ENCODE data around the gene MICB.
"Not testable (repeated sequence)": the region's sequence is repeated elsewhere in the genome, so short reads cannot be mapped to it uniquely, and the experiment has no call there.

Gene MICB

DNA sequence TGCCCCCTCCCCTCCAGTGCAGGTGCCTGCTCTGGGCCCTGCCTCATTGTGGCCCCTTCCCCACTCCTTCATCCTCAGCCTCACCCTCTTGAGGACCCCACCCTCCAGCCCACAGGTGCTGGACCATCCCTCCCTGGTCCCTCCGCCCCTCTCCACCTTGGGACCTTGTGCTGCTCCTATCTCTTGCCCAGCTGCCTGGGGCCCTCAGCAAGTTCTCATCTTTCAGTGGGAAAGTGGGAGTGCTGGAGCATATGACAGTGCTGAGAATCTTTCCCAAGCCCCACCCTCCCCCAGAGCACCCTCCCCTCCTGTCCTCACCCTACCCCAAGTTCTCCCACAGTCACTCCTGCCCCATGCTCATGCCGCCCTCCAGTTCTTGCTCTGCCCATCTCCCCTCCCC is 1.7 kb downstream of the MICB start:
- not testable (repeated sequence) for DNase-seq

DNA sequence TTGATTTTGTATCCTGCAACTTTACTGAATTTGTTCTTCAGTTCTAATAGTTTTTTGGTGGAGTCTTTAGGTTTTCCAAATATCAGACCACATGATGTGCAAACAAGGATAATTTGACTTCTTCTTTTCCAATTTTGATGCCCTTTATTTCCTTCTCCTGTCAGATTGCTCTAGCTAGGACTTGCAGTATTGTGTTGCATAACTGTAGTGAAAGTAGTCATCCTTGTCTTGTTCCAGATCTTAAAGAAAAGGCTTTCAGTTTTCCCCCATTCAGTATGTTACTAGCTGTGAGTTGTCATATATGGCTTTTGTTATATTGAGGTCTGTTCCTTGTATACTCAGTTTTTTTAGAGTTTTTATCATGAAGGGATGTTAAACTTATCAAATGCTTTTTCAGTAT is 4.6 kb downstream of the MICB start:
- DNase-seq, result no peak

DNA sequence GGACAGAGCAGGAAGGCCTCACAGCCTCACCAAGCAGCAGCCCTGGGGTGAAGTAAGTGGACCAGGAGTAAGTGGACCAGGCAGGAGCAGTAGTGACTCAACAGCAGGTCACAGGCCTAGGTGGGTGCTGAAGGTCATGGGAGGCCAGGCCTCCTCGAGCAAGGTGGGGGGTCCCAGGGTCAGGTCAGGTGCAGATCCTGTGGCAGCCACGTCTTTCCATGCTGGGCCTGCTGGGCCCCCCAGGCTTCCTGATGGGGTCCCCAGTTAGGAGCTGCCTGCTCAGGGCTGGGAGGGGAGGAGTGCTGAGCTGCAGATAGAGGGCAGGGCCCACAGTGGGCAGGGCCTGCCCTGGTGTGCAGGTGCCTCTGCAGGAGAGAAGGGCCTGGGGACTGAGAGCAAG is 11.1 kb downstream of the MICB start:
- DNase-seq, result not testable (repeated sequence)

DNA sequence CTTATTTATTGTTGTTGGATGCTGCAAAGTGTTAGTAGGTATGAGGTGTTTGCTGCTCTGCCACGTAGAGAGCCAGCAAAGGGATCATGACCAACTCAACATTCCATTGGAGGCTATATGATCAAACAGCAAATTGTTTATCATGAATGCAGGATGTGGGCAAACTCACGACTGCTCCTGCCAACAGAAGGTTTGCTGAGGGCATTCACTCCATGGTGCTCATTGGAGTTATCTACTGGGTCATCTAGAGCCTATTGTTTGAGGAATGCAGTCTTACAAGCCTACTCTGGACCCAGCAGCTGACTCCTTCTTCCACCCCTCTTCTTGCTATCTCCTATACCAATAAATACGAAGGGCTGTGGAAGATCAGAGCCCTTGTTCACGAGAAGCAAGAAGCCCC is 12.1 kb downstream of the MICB start:
- no peak for DNase-seq

DNA sequence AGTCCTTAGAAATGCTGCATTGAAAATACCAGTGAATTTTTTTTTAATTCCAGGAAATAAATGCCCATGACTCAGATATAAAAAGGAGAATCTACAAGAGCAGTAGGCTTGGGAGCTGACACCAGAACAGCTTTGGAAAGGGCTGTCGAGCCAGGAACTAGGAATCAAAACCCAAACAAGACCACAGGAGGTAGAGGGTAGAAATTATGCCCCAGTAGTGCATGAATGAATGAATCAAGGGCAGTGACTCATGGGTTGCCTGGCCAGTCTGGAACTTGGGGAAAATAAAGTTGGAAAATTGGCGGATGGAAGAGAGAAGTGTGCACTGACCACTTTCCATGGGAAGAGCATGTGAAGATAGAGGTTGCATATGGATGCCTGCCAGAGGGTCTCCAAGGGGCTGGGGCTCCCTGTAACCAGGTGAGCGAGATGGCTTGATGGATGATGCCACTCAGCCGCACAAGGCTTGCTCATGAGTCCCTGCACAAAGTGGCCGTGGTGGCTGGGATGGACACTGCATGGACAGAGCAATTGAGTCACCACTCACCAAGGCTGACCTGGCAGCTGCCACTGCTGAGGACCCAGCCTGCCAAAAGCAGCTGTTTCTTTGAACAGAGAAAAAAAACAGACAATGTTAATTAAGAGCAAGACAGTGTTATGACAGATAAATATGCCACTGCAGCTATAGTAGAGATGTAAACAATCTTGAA is 15.7 kb downstream of the MICB start:
- DNase-seq, result no peak

DNA sequence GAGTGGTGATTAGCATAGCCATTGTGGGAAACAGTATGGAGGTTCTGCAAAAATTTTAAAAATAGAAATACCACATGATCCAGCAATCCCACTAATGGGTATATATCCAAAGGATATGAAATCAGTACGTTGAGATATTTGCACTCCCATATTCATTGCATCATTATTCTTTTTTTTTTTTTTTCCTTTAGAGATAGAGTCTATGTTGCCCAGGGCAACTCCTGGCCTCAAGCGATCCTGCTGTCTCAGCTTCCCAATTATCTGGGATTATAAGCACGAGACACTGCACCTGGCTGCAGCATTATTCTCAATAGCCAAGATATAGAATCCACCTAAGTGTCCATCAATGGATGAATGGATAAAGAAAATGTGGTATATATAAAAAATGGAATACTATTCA is 23.9 kb downstream of the MICB start:
- no peak for DNase-seq

DNA sequence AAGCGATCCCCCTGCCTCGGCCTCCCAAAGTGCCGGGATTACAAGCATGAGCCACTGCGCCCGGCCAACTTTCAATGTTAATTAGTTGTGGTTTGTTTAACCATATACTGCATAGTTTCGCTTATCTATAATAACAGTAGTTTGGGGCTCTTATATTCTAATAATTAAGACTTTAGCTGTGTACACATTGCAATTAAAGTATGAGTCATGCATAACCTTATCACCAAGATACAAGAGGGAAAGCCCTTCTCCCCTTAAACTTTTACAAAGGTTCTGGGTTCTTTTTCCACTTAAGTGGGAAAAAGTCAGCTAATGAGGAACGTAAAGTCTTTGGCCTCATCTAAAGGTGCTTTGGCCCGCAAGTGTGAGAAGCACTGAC is 27.6 kb downstream of the MICB start:
- DNase-seq, result no peak

DNA sequence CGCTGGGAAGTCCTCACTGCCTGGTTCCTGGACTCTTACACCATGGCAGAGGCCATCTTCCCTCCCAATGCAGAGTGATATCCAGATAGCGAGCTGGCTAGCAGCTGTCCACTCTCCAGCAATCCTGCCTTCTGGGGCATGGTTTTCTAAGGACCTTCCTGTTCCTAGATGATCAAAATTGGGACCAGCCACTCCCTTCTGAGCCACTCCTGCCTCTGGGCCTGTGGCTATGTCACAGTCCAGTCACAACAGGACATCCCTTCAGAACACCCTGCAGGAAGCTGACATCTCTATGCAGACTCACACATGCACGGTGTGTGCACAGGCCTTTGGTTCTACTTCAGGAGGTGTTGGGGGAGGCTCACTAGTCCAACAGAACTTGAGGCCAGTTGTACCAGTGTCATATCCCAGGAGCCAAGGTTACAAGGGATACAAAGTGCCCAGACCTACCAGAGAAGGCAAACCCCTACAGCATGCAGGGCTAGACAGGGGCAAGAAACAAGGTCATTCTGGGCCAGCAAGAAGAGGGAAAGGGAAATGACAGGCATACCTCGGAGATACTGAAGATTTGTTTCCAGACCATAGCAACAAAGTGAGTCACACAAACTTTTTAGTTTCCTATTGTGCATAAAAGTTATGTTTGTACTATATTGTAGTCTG is 28.1 kb downstream of the MICB start:
- no peak for DNase-seq

DNA sequence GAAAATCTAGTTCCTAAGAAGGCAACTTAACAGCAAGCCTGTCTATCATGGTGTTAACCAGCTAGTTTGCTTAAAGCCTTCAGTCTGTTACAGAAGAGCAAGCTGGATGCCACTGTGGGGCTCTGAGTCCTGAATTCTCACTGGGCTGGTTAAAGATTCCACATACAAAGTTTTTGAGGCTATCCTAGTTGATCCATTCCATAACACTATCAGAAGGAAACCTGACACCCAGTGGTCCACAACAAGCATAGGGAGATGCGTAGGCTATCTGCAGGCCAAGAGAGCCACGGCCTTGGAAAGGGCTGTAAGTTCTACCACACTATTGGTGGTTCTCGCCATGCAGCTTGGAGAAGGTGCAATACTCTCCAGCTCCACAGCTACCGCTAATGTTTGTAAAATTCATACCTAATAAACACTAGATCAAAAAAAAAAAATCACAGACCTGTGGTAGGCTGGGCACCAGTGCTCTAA is 30.4 kb downstream of the MICB start:
- no peak for DNase-seq

DNA sequence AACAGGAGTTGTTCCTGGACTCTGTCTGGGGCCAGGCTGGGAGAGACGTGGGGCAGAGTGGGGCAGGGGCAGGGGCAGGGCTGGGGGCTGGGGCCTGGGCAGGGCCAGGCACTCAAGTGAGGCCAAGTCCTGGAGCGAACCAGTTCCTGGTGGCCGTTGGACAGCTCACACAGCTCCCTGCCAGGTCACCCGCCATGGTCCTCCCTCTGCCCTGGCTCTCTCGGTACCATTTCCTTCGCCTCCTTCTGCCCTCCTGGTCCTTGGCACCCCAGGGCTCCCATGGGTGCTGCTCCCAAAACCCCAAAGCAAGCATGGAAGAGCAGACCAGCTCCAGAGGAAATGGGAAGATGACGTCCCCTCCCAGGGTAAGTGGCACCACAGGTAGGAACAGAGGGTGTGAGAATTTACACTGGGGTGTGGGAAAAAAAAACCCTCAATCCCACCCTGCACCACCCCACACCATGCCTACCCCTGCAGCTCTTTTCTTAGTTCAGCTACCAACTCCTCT is 30.9 kb downstream of the MICB start, which contains the start of gene MCCD1:
Gene MCCD1 (plus strand): TSS at position 142 of the 508 bp plus-strand sequence. CDS start 53 bp downstream, at position 195.
- no peak for DNase-seq

DNA sequence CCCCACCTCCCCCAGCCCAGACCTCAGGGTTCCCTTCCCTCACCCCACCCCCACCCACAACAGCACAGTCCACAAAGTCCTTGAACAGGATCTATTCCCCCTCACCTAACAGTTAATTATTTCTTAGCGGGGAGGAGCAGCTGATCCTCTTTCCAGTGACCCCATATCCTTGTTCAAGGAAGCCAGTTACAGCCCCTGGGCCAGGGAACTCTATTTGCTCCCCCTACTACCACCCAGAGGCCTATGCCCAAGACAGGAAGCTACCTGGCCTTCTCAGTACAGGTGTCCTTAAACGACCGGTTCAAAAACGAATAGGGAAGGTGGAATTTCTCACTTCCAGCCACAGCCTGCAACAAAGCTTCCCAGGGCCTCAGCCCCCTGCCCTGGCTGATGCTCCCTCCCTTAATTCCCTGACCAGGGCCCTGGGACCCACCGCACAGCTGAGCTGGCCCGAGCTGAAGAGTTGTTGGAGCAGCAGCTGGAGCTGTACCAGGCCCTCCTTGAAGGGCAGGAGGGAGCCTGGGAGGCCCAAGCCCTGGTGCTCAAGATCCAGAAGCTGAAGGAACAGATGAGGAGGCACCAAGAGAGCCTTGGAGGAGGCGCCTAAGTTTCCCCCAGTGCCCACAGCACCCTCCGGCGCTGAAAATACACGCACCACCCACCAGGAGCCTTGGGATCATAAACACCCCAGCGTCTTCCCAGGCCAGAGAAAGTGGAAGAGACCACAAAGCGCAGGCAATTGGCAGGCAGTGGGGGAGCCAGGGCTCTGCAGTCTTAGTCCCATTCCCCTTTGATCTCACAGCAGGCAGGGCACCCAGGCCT is 31.6 kb downstream of the MICB start:
- no peak for DNase-seq

DNA sequence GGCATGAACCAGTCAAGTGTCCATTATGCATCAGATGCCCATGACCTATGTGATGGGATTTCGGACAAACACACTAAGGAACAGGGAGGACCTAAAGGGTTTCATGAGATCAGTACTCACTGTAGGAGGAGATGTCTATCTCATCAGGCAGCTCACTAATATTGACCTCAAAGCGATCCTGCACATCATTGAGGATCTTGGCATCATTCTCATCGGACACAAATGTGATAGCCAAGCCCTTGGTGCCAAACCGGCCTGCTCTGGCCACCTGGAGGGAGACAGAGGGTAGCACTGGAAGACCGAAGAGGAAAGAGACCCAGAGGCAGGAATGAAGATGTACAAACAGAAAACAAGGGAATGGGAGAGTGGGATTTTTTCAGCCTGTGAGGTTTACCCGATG is 32.7 kb downstream of the MICB start:
- DNase-seq, result no peak

DNA sequence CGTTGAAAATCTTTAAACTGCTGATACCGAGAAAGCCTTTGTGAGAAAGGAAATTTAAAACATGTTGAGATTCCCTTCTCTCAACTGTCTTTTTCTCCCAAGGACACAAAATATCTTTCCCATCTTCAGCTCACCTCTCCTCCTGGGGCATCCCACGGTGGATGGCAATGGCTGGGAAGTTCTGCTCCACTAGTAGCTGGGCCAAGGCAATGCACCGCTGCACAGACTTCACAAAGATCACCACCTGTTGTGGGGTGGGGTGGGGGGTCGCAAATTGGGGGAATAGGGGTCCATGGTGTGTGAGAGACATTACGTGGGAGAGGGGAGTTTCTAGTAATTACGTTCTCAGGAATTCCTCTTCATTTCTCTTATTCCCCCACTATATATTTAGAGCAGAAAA is 33.2 kb downstream of the MICB start:
- no peak for DNase-seq

DNA sequence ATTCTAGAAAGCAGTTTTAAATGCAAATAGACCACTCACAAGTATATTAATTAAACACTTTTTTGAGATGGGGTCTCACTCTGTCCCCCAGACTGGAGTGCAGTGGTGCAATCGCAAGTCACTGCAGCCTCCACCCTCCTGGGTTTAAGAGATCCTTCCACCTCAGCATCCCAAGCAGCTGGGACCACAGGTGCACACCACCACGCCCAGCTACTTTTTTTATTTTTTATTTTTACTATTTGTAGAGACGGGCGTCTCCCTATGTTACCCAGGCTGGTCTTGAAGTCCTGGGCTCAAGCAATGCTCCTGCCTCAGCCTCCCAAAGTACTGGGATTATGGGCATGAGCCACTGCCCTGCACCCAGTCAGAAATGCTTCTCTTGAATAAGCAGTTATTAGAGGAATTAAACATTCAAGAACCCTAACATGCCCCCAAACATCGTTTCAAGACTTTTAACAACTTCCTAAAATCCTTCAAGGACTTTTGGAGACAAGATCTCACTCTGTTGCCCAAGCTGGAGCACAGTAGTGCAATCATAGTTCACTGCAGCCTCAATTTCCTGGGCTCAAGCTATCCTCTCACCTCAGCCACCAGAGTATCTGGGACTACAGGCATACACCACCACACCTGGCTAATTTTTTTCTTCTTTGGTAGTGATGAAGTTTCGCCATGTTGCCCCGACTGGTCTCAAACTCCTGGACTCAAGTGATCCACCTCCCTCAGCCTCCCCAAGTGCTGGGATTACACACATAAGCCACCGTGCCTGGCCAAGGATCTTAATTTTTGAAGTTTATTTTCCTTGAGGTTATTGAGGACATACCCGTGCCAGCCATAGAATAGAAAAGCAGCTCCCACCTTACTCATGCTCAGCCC is 34.1 kb downstream of the MICB start:
- no peak for DNase-seq

DNA sequence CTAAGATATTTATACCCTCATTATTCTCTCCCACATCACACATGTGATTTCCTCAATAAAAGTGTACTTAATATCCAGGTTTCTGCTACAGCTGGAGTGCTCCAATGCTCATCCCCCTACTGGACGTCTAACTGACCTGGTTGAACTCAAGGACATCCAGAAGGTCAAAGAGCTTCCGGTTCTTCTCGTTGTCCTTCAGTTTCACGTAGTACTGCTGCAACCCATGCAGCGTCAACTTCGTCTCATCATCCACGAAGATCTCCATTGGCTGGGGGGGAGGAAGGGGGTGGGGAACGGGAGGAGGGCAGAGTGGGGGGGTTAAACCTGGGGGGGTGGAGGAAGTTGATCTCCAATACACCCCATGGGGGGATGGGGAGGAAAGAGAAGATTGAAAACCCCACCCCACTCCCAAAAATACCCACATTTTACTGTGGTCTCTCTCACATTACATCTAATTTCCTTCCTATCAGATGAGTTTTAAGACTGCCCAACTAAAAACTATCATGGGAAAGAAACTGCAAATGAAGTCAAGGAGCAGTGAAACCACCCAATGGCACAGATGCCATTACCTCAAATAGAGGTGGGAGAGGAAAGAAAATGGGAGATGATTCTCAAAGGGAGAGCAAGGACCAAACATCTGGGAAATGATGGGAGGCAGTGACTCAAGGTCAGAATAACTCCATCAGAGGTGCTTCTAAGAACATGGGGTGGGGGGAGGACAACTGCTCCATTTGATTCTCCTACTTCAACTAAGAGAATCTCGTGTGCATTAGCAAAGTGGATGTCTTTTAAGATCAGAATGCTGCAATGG is 34.9 kb downstream of the MICB start:
- DNase-seq, result no peak

DNA sequence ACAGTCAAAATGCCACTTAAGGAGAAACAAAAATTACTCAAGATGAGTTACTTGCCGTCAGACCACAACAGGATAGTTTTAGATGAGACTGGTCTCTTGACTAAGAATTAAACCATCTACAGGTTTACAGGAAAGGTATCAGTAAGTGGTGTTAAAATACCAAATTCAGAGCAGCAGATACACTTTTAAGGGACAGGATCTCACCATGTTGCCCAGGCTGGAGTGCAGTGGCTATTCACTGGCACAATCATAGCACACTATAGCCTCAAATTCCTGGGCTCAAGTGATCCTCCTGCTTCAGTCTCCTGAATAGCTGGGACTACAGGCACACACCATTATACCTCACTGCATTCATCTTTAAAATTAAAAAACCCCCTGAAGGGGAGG is 35.5 kb downstream of the MICB start:
- DNase-seq, result no peak

DNA sequence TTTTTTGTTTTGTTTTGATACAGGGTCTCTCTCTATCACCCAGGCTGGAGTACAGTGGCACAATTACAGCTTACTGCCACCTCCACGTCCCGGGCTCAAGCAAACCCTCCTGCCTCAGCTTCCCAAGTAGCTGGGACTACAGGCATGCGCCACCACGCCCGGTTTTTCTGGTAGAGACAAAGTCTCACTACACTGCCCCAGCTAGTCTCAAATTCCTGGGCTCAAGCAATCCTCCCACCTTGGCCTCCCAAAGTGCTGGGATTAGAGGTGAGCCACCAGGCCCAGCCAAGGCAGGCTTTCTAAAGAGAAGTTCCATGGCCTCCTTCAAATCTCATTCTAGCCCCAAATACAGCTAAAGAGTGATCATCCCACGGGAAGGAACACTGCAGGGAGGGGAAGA is 36.1 kb downstream of the MICB start:
- no peak for DNase-seq

DNA sequence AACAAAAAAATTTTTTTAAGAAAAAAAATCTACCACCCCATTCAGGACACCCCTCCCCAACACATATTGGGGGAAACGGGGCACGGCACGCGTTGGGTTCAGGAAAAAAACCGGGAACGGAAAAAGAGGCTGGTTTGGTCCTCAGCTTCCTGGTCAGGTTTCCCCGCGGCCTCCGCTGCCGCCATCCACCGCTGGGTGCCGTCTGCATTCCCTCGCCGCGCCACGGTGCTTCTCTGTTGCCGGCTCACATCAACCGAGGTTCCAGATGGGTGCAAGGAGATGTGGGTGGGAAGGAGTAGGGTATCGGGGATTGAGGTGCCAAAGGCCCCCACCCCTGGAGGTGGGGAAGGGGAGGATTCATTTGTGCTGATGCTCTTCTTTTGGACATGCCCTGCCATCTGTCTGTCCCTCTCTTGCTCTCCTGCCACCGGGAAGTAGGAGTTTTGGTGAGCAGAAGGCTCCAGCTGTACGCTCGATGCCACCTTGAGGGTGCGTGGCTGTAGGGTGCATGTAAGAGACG is 36.6 kb downstream of the MICB start:
- no peak for DNase-seq

DNA sequence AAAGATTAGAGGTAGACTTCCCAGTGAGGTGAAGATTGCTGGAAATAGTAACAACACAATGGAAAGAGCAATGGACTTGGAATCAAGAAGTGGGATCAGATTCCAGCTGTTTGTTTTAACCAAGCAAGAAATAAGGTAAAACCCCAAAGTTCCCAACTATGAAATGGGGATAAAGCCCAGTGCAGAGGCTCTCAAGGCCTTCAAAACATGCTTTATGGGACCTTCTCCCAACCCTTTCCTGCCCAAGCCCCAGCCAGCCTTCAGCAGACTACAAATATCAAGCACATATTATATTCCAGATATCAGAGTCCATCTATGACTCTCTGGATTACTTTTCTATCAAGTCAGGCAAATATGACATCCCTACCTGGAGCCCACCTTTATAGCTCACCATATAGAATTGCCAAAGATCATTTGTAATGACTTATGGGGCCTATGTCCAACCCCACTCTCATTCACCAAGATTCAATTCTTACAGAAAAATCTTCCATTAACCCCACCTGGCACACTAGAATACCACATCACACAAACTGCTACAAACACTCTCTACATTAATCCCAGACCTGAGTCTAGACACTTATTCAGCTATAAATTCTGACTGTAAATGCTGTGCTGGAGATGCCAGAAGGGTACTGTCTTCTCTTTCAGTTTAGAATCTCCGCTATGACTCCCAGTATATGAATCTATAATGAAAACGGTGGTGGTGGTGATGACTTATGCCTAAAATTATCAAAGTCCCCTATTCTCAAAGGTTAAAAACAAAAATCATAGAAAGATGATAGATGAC is 37.8 kb downstream of the MICB start:
- no peak for DNase-seq

Measured in hypothalamus (tissue), 51 donors.